Fibroblast of lung (primary cell): ENCODE data around the gene USP15. TPM values are rescaled to one million over a fixed set of nuclear protein-coding genes. Genes with fewer than 3 reads are reported as not detected.

Experiments used
- DNase-seq, 2 donors: peaks; one replicate each; pipeline versions ENCODE4 v3.0.0 to v3.0.0-alpha.2; 2010; ENCODE audit warnings: low read depth in 2 of 2
- H2AFZ ChIP-seq: 2 replicates; pipeline ENCODE4 v1.5.1; 2012; ENCODE audit warnings: low read length, control low read depth, inconsistent platforms
- H3K27ac ChIP-seq: 2 replicates; pipeline ENCODE4 v1.5.1; 2011; ENCODE audit warnings: low read length, control low read depth; ENCODE audit not compliant: insufficient read depth
- H3K27me3 ChIP-seq: 2 replicates; pipeline ENCODE4 v1.5.1; 2011; ENCODE audit warnings: mild to moderate bottlenecking, low read length; ENCODE audit not compliant: control insufficient read depth, insufficient read depth
- H3K36me3 ChIP-seq: 2 replicates; pipeline ENCODE4 v1.5.1; 2011; ENCODE audit warnings: low read length; ENCODE audit not compliant: control insufficient read depth, insufficient read depth
- H3K4me1 ChIP-seq: 2 replicates; pipeline ENCODE4 v1.5.1; 2011; ENCODE audit warnings: low read length; ENCODE audit not compliant: control insufficient read depth, insufficient read depth; ENCODE audit errors: extremely low read depth
- H3K4me2 ChIP-seq: 2 replicates; pipeline ENCODE4 v1.5.1; 2011; ENCODE audit warnings: low read length, control low read depth; ENCODE audit not compliant: insufficient read depth; ENCODE audit errors: extremely low read depth
- H3K4me3 ChIP-seq, 4 experiments: fragments of 200-600 bp in 1 of 4; sonication (generic) in 1 of 4; replicated peaks in 1 of 4; 2 replicates each; pipeline ENCODE4 v1.5.1; 2011 to 2016; ENCODE audit warnings: low read length in 4 of 4, low read depth in 3 of 4, mild to moderate bottlenecking in 3 of 4, control low read depth in 2 of 4, inconsistent platforms in 1 of 4, mixed read lengths in 1 of 4; ENCODE audit not compliant: insufficient read depth in 1 of 4; ENCODE audit errors: control extremely low read depth in 1 of 4
- H3K79me2 ChIP-seq: 2 replicates; pipeline ENCODE4 v1.5.1; 2012; ENCODE audit warnings: mild to moderate bottlenecking, low read length, inconsistent platforms; ENCODE audit not compliant: control insufficient read depth, insufficient read depth
- H3K9ac ChIP-seq: 2 replicates; pipeline ENCODE4 v1.5.1; 2011; ENCODE audit warnings: mild to moderate bottlenecking, low read length, control low read depth; ENCODE audit not compliant: insufficient read depth
- H3K9me3 ChIP-seq: 2 replicates; pipeline ENCODE4 v1.5.1; 2012; ENCODE audit warnings: low read depth, low read length; ENCODE audit not compliant: control insufficient read depth, insufficient read depth
- H4K20me1 ChIP-seq: 2 replicates; pipeline ENCODE4 v1.5.1; 2011; ENCODE audit warnings: low read length; ENCODE audit not compliant: control insufficient read depth, insufficient read depth; ENCODE audit errors: extremely low read depth
- CTCF ChIP-seq, 2 donors: IDR thresholded peaks in 1 of 2; conservative IDR thresholded peaks in 1 of 2; 1 replicate in 1 of 2; 2 replicates in 1 of 2; pipeline ENCODE4 v1.5.1; 2011 to 2012; ENCODE audit warnings: low read length in 2 of 2, control low read depth in 1 of 2, inconsistent platforms in 1 of 2, low read depth in 1 of 2, mild to moderate bottlenecking in 1 of 2
- EZH2 ChIP-seq: IDR thresholded peaks from 2 replicates; pipeline ENCODE4 v1.5.1; 2012; ENCODE audit warnings: low read length, control low read depth, mild to moderate bottlenecking; ENCODE audit errors: missing control alignments
- polyA plus RNA-seq, 2 donors: library from polyadenylated mRNA; depleted of rRNA in 1 of 2; stranded (reverse) in 1 of 2; unstranded in 1 of 2; fragments of >200 nt; gene quantifications; 2 replicates each; pipeline ENCODE4 v1.2.1, GENCODE V29; 2011 to 2012; ENCODE audit warnings: missing spikeins in 1 of 2
- total RNA-seq: library from RNA; depleted of rRNA; stranded (reverse); fragments of >200 nt; gene quantifications from 2 replicates; pipeline ENCODE4 v1.2.1, GENCODE V29; 2014

Gene USP15
- total and polyA plus RNA-seq, 2 donors (not counting 1 experiment from before 2014, with no cell fraction given) = 57.6 to 63.1 TPM

GRCh38 chr12:62435303-62436163, 175.3 kb downstream of the USP15 start:
- no peak for TF ChIP-seq EZH2
- TF ChIP-seq CTCF (conservative IDR thresholded peaks at IDR 0.05 in 1 of 2, IDR thresholded peaks at IDR 0.05 in 1 of 2; ENCODE audit: low read depth in 1 of 2, low read length in 2 of 2) = peak; percentile 63 to 79
- Histone ChIP-seq H3K4me3 (peak overlapping the region; percentile 38 to 70 (median 49)), H3K9me3 (no peaks in the 10 kb centered on the region), H3K4me2 (peak overlapping the region; percentile 54), H3K9ac (no peak overlapping the region), H4K20me1 (no peaks in the 10 kb centered on the region), H3K27me3 (peaks cover 3% of the 10 kb centered on the region), H2AFZ (peak overlapping the region; percentile 35), H3K36me3 (no peaks in the 10 kb centered on the region), H3K4me1 (peaks cover 2% of the 10 kb centered on the region), H3K27ac (no peak overlapping the region), H3K79me2 (no peaks in the 10 kb centered on the region)
- DNase-seq = peak; percentile 59 to 74

GRCh38 chr12:62436164-62436503, 175.9 kb downstream of the USP15 start:
- Histone ChIP-seq H3K79me2 (no peaks in the 10 kb centered on the region), H3K4me3 (peak overlapping the region in 1 of 4 experiments; percentile 58), H4K20me1 (no peaks in the 10 kb centered on the region), H3K4me1 (peaks cover 2% of the 10 kb centered on the region), H3K27me3 (no peaks in the 10 kb centered on the region), H3K27ac (no peak overlapping the region), H3K9me3 (no peaks in the 10 kb centered on the region), H3K36me3 (no peaks in the 10 kb centered on the region), H3K9ac (no peak overlapping the region), H2AFZ (peak overlapping the region; percentile 35), H3K4me2 (peak overlapping the region; percentile 54)
- DNase-seq = no peak
- TF ChIP-seq EZH2 (no peak), CTCF (conservative IDR thresholded peaks at IDR 0.05 in 1 of 2, IDR thresholded peaks at IDR 0.05 in 1 of 2; ENCODE audit: low read depth in 1 of 2, low read length in 2 of 2) (no peak)

GRCh38 chr12:62438098-62438692, 178.0 kb downstream of the USP15 start:
- Histone ChIP-seq H2AFZ (no peak overlapping the region), H4K20me1 (no peaks in the 10 kb centered on the region), H3K9ac (no peak overlapping the region), H3K9me3 (no peaks in the 10 kb centered on the region), H3K27ac (no peak overlapping the region), H3K79me2 (no peaks in the 10 kb centered on the region), H3K36me3 (no peaks in the 10 kb centered on the region), H3K4me1 (peaks cover 2% of the 10 kb centered on the region), H3K4me2 (no peak overlapping the region), H3K27me3 (no peaks in the 10 kb centered on the region), H3K4me3 (no peak overlapping the region)
- TF ChIP-seq CTCF (conservative IDR thresholded peaks at IDR 0.05 in 1 of 2, IDR thresholded peaks at IDR 0.05 in 1 of 2; ENCODE audit: low read depth in 1 of 2, low read length in 2 of 2) = peak; percentile 48 to 59
- TF ChIP-seq EZH2 = no peak
- DNase-seq = peak; percentile 32 to 74
